GM12801 (cell line): ENCODE measurements around the gene EDIL3.

Experiments used
- TF ChIP-seq, protein P1 (sequence below): IDR thresholded peaks from one replicate; pipeline ENCODE4 v1.5.1; 2011; ENCODE audit warnings: control low read depth; ENCODE audit not compliant: insufficient read length; ENCODE audit errors: extremely low read depth

Gene EDIL3

DNA sequence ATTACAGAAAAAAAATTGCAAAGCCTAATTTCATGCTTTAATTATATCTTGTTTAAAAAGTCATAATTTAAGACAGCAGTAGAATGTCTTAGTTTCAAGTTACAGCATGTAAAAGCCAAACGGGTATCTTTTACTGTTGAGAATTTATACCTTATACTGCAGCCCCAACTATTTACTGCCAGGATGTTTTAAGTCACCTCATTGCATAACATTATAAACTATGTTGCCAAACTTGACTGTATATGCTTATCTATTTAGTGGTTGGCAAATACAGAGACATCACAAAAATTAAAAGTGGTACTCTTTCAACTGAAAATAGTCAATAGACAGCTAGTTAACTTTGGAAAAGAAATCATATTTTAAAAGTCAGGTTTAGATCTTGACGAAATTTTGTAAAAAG lies 119.5 kb downstream of the EDIL3 start:
- TF ChIP-seq, protein P1, sequence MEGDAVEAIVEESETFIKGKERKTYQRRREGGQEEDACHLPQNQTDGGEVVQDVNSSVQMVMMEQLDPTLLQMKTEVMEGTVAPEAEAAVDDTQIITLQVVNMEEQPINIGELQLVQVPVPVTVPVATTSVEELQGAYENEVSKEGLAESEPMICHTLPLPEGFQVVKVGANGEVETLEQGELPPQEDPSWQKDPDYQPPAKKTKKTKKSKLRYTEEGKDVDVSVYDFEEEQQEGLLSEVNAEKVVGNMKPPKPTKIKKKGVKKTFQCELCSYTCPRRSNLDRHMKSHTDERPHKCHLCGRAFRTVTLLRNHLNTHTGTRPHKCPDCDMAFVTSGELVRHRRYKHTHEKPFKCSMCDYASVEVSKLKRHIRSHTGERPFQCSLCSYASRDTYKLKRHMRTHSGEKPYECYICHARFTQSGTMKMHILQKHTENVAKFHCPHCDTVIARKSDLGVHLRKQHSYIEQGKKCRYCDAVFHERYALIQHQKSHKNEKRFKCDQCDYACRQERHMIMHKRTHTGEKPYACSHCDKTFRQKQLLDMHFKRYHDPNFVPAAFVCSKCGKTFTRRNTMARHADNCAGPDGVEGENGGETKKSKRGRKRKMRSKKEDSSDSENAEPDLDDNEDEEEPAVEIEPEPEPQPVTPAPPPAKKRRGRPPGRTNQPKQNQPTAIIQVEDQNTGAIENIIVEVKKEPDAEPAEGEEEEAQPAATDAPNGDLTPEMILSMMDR: no peak

DNA sequence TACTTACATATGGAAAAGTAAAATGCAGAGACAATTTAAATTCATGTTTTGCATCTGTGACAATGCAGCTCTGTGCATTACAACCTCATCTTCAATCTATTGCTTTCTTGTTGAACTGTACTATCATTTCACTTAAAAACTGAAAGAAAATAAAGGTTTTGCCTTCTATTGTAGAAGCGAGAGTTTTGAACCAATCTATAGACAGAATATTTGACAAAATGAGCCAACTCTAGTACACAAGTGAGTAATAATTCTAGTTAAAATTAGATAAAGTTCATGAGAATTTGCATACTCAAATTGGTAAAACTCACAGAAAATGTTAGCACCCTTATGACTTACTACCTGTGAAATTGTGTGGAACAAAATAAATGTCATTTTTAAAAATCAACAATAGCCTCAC lies 123.7 kb downstream of the EDIL3 start:
- TF ChIP-seq, protein P1: no peak

DNA sequence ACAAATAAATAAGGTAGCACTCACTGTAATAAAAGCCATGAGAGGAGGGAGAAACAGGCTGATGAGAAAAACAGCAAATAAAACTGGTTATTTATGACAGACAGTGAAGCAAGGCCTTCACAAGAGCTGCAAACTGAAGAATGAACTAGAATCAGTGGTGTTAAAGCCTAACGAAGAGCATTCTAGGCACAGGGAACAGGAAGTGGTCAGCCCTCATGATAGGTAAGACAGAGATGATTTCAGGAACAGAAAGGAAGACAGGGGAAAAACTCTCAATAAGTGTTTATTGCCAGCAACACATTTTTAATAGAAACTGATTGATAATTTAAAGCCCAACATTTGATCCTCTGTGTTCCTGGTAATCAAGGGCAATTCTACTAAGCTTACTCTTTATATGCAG lies 124.5 kb downstream of the EDIL3 start:
- TF ChIP-seq, protein P1: no peak

DNA sequence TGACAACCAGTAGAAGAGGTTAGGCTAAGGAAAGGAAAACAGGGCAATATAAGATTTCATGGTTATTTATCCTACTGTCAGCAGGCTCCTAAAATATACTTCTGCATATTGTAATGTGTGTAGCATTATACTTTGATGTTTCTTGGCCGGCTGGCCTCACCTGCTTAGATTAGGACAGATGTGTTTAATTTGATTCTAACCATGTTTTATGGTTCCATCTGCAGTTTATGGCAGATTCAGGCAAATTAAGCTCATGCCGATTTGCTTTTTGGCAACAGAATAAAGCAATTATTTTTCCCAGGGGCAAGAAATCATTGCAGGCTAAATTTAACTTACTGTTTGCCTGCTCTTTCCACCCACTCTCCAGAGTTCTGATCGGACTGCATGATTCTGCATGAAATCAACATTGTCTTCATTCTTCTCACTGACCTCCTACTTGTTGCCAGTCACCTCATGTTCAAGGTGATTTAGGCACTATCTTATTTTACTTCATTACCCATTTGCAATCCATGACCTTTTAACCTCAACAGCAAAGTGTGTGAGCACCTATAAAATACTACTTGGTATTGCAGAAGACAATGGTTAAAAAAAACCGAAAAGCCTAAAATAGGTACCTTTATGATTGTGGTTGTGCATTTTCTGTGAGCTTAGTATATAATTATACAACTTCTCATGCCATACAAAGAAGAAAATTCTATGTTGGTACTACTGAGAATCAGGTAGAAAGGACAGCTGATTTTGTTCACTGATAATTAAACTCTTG lies 125.2 kb downstream of the EDIL3 start:
- TF ChIP-seq, protein P1: no peak

DNA sequence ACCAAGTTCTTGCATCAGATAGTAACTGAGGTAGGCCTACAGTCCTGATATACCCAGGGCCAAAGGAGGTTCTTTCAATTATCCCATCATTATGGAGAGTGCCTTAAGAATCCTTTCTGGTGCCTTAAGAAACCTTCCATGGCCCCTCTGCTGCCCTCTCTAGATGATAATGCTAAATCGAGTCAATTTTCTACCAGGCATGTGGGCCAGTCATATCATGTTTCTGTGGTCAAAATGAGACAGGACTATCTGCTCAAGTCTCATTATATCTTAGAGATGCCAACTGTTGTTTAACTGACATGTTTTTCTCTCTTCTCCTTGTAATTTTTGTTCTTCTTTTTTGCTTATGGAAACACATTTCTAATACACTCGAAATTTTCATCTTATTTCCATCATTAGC lies 127.6 kb downstream of the EDIL3 start:
- TF ChIP-seq, protein P1: no peak

DNA sequence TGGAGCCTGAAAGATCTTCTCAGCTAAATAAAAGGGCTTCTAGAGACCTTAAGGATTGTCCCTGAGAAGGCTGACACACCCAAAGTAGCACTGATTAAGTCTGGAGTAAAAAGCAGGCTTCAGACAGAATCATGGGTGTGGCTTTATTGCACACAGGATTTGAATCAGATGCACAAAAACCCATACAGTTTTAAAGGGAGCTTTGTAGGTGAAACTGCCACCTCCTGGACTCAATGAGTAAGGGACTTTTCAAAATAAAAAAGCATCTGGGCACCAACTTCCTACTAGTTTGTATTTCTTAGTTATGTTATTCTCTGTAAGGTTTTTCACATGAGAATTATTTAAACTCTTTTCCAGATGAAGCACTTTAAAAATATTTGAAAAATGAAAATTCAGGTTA lies 129.4 kb downstream of the EDIL3 start:
- TF ChIP-seq, protein P1: no peak

DNA sequence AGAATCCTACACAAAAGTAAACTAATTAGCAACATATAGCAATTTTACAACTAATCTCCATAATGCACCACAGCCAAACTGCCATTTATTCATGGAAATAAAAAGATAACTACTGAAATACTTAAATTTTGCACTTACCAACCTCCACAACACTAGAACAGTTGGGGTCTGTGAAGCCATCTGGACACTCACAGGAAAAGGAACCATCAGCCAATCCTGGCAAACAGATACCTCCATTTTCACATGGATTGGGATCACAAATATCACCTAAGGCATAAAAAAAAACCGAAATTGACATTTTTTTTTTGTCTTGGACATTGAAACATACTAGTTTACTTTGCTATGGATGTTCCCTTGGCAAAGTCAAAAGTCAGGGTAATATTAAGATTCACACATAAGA lies 130.7 kb downstream of the EDIL3 start:
- TF ChIP-seq, protein P1: no peak

DNA sequence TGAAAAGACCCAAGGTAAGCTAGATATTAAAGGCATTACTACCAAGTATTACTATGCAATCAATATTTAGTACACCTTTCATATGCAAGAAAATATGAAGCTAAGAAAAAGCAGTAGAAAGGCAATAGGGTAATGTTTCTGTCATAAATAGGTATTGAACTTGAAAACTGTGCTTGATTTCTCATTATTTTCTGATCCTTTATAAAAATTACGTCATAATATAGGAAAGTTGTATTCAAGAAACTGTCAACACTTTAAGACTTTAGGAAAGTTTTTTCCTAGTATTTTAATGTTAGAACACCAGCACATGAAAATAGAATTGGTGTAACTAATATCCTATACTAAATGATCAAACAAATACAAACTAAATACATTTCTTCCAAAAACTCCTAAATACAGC lies 133.2 kb downstream of the EDIL3 start:
- TF ChIP-seq, protein P1: no peak
